HEK293T (cell line): ENCODE results near the gene ARSA.
A peak's percentile ranks its signal among the peaks of the same experiment; 100 is the strongest.

Source experiments
- CTCF ChIA-PET: fragments of 350-600 bp; formaldehyde crosslinking; extraction: SDS; loops from one replicate; lab custom pipeline; 2021; ENCODE audit warnings: antibody characterized with exemption, inconsistent platforms; lab: Yijun Ruan, JAX
- POLR2A ChIA-PET: fragments of 350-600 bp; formaldehyde crosslinking; extraction: SDS; loops from one replicate; lab custom pipeline; 2020; ENCODE audit warnings: antibody characterized with exemption, inconsistent platforms; lab: Yijun Ruan, JAX
- DNase-seq: peaks from one replicate; pipeline ENCODE4 v3.0.0; 2012; ENCODE audit warnings: mixed read lengths; ENCODE audit errors: extremely low spot score
- ARNT ChIP-seq: fragments of 450-650 bp; IDR thresholded peaks from 2 replicates; pipeline ENCODE4 v1.6.1; 2017; ENCODE audit warnings: mild to moderate bottlenecking
- BHLHE40 ChIP-seq: fragments of 450-650 bp; IDR thresholded peaks from 2 replicates; pipeline ENCODE4 v1.6.1; 2016; ENCODE audit warnings: mild to moderate bottlenecking, moderate library complexity, borderline replicate concordance
- CTBP1 ChIP-seq: fragments of 450-650 bp; IDR thresholded peaks from 2 replicates; pipeline ENCODE4 v1.6.1; 2016; ENCODE audit warnings: borderline replicate concordance
- ELF4 ChIP-seq: fragments of 450-650 bp; IDR thresholded peaks from 2 replicates; pipeline ENCODE4 v1.6.1; 2017; ENCODE audit warnings: antibody characterized with exemption
- FOXA1 ChIP-seq: fragments of 450-650 bp; IDR thresholded peaks from 2 replicates; pipeline ENCODE4 v1.6.1; 2016; ENCODE audit warnings: mild to moderate bottlenecking
- FOXK2 ChIP-seq: fragments of 450-650 bp; IDR thresholded peaks from 2 replicates; pipeline ENCODE4 v1.6.1; 2016; ENCODE audit warnings: mild to moderate bottlenecking
- FOXM1 ChIP-seq: fragments of 450-650 bp; IDR thresholded peaks from 2 replicates; pipeline ENCODE4 v1.6.1; 2017; ENCODE audit warnings: mild to moderate bottlenecking, borderline replicate concordance
- HDGF ChIP-seq: fragments of 450-650 bp; IDR thresholded peaks from 2 replicates; pipeline ENCODE4 v1.6.1; 2017; ENCODE audit warnings: antibody characterized with exemption, borderline replicate concordance
- L3MBTL2 ChIP-seq: fragments of 450-650 bp; conservative IDR thresholded peaks from 2 replicates; pipeline ENCODE4 v1.6.1; 2016; ENCODE audit warnings: mild to moderate bottlenecking
- LEF1 ChIP-seq: fragments of 450-650 bp; IDR thresholded peaks from 2 replicates; pipeline ENCODE4 v1.6.1; 2017; ENCODE audit warnings: mild to moderate bottlenecking, borderline replicate concordance
- NFRKB ChIP-seq: fragments of 450-650 bp; IDR thresholded peaks from 2 replicates; pipeline ENCODE4 v1.6.1; 2016; ENCODE audit warnings: mild to moderate bottlenecking, moderate library complexity
- PKNOX1 ChIP-seq: fragments of 450-650 bp; IDR thresholded peaks from 2 replicates; pipeline ENCODE4 v1.6.1; 2016
- SP1 ChIP-seq: fragments of 450-650 bp; IDR thresholded peaks from 2 replicates; pipeline ENCODE4 v1.6.1; 2017
- SUZ12 ChIP-seq: fragments of 450-650 bp; IDR thresholded peaks from 2 replicates; pipeline ENCODE4 v1.6.1; 2016; ENCODE audit warnings: mild to moderate bottlenecking
- TARDBP ChIP-seq: fragments of 450-650 bp; IDR thresholded peaks from 2 replicates; pipeline ENCODE4 v1.6.1; 2016
- ZNF384 ChIP-seq: fragments of 450-650 bp; IDR thresholded peaks from 2 replicates; pipeline ENCODE4 v1.6.1; 2016

Gene ARSA

DNA sequence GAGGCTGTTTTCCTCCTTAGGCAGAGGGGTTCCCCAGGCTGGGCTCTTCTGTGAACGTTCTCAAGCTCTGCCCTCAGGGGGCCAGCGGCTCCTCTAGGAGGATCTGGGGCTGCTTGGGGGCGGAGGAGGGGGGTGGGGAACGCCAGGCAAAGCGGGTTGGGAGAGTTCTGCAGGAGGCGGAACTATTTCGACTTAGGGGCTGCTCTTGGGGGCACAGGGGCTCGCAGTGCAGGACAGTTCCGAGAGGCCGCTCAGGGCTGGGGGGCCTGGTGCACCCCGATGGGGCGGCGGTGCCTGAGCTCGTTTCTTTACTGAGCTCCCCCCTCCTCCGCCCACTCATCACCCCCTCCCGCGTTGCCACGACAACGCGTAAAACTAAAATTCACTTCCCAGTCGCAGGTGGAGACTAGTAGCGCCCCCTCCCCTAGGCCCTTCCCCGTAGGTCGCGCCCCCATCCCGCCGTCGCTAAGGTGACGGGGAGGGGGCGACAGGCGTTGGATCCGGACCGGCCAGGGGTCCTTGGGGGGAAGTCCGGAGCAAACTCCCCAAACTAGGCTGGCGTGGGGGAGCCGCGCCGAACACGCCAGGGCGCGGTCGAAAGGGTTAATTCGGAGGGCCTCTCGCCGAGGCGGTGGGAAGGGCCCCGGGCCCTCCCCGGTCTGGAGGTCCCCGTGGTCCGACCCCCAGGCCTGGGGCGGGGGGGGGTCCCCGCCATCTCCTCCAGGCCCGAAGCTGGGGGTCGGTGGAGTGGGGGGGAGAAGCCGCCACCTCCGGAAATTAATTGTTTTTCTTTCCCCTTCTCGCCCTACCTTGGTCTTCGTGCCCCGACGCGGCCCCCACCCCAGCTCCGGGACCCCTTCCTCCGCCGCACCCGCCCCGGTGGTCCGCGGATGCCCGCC lies 45.5 kb upstream of the ARSA start:
- TF ChIP-seq BHLHE40 (no peak), TARDBP (no peak), FOXK2 (no peak), ZNF384 (no peak), LEF1 (no peak), FOXM1 (no peak), PKNOX1 (no peak), L3MBTL2 (no peak), HDGF (no peak), CTBP1 (no peak), ELF4 (no peak), SP1 (no peak), FOXA1 (no peak), ARNT (no peak)
- ChIA-PET POLR2A (no interaction called here), CTCF (no interaction called here)
- peak; percentile 5 for DNase-seq

DNA sequence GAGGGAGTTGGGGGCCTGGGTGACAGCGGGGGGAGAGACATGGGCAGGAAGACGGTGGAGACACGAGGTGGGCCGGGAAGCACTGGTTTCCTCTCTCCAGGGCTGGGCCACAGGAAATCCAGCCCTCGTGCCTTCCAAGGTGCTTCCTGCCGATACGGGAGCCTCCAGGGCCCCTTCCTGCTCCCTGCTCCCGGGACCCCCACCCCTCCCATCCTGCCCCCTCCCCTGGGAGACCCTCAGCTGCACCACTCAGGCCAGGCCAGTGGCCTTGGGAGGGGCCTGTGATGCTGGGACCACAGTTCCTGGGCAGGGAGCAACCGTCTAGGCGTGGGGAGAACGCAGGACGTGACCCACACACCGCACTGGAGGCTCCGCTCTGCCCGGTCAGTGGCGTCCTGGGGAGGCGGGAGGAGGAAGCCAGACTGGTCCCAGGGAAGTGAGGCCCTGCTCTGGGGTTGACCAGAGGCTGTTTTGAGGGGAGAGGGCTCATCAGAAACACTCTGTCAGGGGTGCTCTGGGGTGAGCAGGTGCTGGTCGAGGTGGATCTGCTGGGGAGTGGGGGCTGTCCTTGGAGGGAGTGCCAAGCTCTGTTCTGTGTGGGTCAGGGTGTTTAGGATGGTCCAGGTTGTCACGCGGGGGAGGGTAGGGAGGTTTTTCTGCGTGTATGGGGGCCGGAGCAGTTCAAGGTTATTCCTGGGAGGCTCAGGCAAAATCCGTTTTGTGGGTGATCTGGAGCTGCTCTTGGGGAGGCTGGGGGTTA lies 44.7 kb upstream of the ARSA start, which contains the start of gene SHANK3:
SHANK3 (plus strand) TSS at position 353 of the 760 bp plus-strand sequence.
- peak; percentile 7 for DNase-seq
- TF ChIP-seq SP1: no peak
- no peak for TF ChIP-seq BHLHE40
- no peak for TF ChIP-seq ZNF384
- TF ChIP-seq FOXA1: no peak
- no peak for TF ChIP-seq L3MBTL2
- no peak for TF ChIP-seq CTBP1
- TF ChIP-seq HDGF: no peak
- TF ChIP-seq ELF4: no peak
- TF ChIP-seq ARNT: no peak
- no peak for TF ChIP-seq NFRKB
- TF ChIP-seq FOXM1: no peak
- TF ChIP-seq SUZ12: no peak
- TF ChIP-seq FOXK2: no peak
- no peak for TF ChIP-seq TARDBP
- TF ChIP-seq PKNOX1: no peak
- TF ChIP-seq LEF1: no peak
- ChIA-PET CTCF (no interaction called here), POLR2A (no interaction called here)

GRCh38 chr22:50672041-50672440 lies 44.1 kb upstream of the ARSA start:
- ChIA-PET CTCF (no interaction called here), POLR2A (no interaction called here)
- TF ChIP-seq HDGF (no peak), PKNOX1 (no peak), TARDBP (no peak), SUZ12 (no peak), ARNT (no peak), CTBP1 (no peak), LEF1 (no peak), FOXK2 (no peak)
- no peak for DNase-seq

- ChIA-PET POLR2A (no interaction called here), CTCF (no interaction called here)
- TF ChIP-seq FOXK2 (no peak), TARDBP (no peak), LEF1 (no peak), SP1 (no peak), SUZ12 (no peak), ZNF384 (no peak), L3MBTL2 (no peak)
- DNase-seq: peak; percentile 6
Observed at GRCh38 chr22:50671641-50672040, 43.7 kb upstream of the ARSA start.

DNA sequence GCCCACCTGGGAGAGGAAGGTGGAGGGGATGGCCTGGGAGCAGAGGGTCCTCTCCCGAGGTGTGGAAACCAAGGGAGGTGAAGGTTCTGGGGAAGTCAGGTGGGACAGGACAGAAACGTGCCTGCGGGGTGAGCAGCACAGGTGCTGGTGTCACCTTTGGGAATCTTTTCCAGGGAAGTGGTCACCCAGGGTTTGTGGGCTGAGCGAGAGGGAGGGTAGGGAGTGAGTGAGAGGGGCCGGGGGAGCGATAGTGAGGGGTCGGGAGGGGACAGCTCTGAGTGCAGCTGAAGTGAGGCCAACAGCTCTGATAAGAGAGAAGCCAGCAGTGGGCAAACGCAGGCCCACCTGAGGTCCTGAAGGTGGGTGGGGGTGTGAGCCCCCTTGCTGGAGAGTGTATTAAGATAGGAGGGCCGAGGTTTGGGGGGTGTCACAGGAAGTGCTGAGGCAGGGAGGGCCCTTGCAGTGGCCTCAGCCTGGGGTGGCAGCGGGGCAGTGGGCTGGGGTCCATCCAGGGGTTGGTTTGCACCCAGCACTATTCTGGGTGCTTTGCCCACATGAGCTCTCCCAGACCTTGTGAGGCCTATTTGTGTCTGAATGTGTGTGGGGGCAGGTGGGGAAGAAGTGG lies 43.1 kb upstream of the ARSA start:
- CTCF ChIA-PET: no interaction called here
- DNase-seq: peak; percentile 4
- TF ChIP-seq ELF4: no peak
- no peak for TF ChIP-seq SUZ12
- no peak for TF ChIP-seq NFRKB
- no peak for TF ChIP-seq BHLHE40
- no peak for TF ChIP-seq PKNOX1
- TF ChIP-seq ZNF384: no peak
- no peak for TF ChIP-seq LEF1
- TF ChIP-seq FOXA1: no peak
- no peak for TF ChIP-seq ARNT
- no peak for TF ChIP-seq TARDBP
- TF ChIP-seq FOXM1: no peak
- TF ChIP-seq HDGF: no peak
- no peak for TF ChIP-seq CTBP1
- TF ChIP-seq L3MBTL2: no peak
- TF ChIP-seq SP1: no peak
- TF ChIP-seq FOXK2: no peak
- POLR2A ChIA-PET: no interaction called here
